T47D (cell line): ENCODE results near the gene TTLL13.
A peak's percentile ranks its signal among the peaks of the same experiment; 100 is the strongest.

Experiments used
- DNase-seq, 2 experiments: peaks; one replicate each; pipeline versions ENCODE4 v3.0.0 to v3.0.0-alpha.2; 2011 to 2012; ENCODE audit warnings: low read depth in 1 of 2, low spot score in 1 of 2
- JUND ChIP-seq: IDR thresholded peaks from 2 replicates; pipeline ENCODE4 v1.6.1; 2012; ENCODE audit warnings: low read depth
- in situ Hi-C: cut with HindIII; loops from 2 replicates; pipeline ENCODE4 v1.10.0; 2016; ENCODE audit warnings: low sequenced_read_pairs, low pct_unique_long_range_greater_than_20kb

Gene TTLL13

DNA sequence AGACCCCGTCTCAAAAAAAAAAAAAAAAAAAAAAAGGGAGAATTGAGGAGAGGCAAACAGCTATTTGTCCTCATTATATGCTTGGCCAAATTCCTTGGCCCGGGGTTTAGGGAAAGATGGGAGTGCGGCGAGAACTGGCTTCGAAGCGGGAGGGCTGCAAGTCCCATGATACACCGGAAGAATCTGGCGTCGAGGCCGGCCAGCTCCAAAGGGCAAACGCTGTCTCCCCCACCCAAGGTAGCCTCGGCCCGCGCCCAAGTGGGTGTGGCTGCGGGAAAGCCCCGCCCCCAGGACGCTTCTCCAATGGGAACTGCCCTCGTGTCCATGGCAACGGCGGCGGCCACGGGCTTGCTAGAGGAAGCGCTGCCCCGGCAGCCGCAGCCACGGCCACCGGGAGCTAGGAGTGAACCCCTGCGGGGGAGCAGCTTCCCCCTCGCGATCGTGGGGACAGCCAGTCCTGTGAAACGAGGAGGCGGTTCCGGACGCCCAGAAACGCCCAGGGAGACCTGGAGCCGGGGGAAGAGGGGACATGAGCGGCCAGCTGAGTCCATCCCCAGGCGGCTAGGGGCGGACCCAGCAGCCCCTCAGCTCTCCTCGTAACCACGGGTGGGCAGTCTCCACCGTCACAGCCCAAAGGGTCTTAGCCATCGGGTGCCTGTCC lies at the start of gene TTLL13:
TSS of gene TTLL13 (plus strand) at position 354 of the 661 bp plus-strand sequence. CDS start 1,075 bp downstream, outside the sequence.
- in situ Hi-C loops = no loop called here
- DNase-seq = peak; percentile 82 to 90
- TF ChIP-seq JUND = no peak

- in situ Hi-C loops = no loop called here
- no peak for TF ChIP-seq JUND
- no peak for DNase-seq
These were observed 48.7 kb upstream of the TTLL13 start for GRCh38 chr15:90200534-90201129.

GRCh38 chr15:90201130-90201943 lies 48.0 kb upstream of the TTLL13 start, which contains the start of gene SEMA4B:
Gene SEMA4B (plus strand): TSS chr15:90201330. CDS start chr15:90201579, 249 bp downstream.
- peak; percentile 72 to 88 for DNase-seq
- in situ Hi-C loops = no loop called here
- TF ChIP-seq JUND = no peak

GRCh38 chr15:90201944-90202375 lies 47.4 kb upstream of the TTLL13 start:
- no peak for DNase-seq
- in situ Hi-C loops = no loop called here
- TF ChIP-seq JUND = no peak

DNA sequence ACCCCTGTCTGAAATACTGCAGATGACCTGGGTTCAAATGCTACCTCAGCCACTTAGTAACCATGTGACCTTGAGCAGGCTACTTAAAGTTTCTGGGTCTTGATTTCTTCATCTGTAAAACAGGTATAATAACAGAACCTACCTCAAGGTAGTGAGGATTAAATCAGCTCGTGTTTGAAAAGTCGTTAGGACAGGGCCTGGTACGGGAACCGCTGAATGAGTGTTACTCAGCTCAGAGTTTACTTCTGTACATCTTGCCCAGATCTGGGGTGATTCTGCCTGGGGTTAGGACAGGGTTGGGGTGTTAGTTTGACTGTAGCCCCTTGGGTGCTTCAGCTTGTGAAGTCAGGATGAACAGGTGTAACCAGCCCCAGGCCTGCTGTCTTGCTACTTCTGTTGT lies 46.4 kb upstream of the TTLL13 start:
- no peak for DNase-seq
- no peak for TF ChIP-seq JUND
- in situ Hi-C loops = no loop called here

DNA sequence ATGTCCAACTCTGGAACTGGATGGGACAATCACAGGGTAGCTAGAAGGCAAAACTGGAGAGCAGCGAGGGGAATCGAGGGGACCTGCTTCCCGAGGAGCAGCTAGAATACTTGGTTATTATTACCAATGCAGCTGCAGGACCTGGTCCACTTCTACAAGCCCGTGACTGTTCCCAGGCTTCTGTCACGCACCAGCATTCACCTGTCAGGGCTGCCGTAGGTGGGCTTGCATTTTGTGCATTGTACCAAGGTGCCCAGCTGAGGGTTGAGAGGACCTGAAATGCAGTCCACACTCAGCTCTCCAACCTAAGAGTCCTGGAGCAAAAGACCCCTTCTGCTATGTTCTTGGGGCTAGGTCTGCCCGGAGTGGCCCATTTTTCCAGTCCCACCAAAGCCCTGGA lies 45.9 kb upstream of the TTLL13 start:
- no peak for DNase-seq
- in situ Hi-C loops = no loop called here
- TF ChIP-seq JUND = no peak

- in situ Hi-C loops = no loop called here
- TF ChIP-seq JUND = no peak
- no peak for DNase-seq
These were observed 45.4 kb upstream of the TTLL13 start for GRCh38 chr15:90203922-90204321.

DNA sequence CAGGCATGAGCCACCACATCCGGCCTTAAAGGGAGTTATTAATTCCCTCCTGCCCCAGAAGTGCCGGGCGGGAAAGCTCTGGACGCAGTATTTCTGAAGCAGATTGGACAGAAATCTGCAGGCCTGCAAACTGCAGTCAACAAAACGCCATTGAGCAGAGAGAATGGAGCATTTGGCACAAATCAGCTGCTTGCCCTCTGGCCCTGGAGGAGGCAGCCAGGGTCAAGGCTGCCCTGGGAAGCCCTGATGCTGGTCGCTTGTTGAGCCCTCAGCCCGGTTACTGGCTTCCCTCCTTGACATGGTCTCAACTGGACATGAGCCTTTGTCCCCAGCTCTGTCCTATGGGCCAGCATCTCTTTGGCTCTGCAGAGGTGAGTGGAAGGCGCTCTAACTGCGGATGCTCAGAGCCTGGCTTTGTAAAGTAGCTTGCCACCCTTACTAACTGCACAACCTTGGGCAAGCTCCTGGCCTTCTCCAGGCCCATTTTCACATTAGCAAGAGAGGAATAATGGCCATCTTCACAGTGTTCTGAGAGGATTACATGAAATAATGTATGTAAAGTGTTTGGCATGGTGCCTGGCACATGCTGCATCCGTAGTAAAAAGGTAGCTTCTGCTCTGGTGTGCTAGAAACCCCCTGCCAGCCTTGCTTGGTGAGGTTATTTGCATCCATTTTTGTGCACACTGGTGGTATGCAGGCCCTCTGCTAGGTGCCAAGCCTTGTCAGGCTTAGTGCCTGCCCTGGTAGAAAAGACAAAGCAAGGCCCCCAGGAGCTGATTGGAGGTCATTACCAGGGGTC lies 44.1 kb upstream of the TTLL13 start:
- TF ChIP-seq JUND = no peak
- DNase-seq = no peak
- in situ Hi-C loops = no loop called here

DNA sequence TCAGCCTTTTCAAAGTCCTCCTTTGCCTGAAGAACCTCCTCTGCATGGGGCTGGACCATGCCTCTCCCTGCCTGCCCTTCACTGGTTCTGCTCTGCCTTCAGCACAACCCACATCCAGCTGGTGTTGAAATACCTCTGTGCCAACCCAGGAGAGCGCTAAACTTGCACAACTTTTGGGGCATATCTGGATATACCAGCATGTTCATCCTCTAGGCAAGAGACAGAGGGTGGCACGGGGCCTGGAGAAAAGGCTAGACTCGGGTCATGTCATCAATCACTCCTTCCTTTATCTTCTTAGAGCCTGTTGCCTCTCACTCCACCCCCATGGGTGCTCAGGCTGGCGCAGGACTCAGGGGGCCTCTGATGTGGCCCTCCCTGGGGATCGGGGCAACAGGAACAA lies 43.5 kb upstream of the TTLL13 start:
- TF ChIP-seq JUND = no peak
- in situ Hi-C loops = no loop called here
- no peak for DNase-seq

- in situ Hi-C loops = no loop called here
- no peak for DNase-seq
- no peak for TF ChIP-seq JUND
These were observed 42.1 kb upstream of the TTLL13 start for GRCh38 chr15:90207252-90207651.

DNA sequence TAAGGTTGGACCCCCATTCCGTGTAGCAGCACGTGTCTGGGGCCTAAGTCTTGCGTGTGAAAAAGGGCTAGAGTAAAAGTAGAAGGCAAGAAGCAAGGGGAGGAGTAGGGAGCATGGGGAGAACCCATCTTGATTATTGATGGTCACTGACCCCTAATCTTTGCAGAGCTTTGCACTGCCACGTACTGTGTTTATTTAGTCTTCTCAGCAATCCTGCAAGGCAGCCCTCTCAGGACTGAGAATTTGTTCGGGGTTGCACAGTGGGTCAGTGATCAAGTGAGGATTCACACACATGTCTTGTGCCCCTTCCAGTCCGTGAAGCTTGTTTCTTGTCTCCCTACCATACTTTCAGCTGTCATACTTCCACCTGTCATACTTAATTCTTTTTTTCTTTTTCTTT lies 41.0 kb upstream of the TTLL13 start:
- no peak for DNase-seq
- no peak for TF ChIP-seq JUND
- in situ Hi-C loops = no loop called here

- no peak for TF ChIP-seq JUND
- in situ Hi-C loops = no loop called here
- DNase-seq = no peak
These were observed 39.8 kb upstream of the TTLL13 start for GRCh38 chr15:90209591-90209990.
